ENCODE results near the gene MAML3. TPM values are rescaled to one million over a fixed set of nuclear protein-coding genes. Genes with fewer than 3 reads are reported as not detected.

MAML3 gene
- total RNA-seq, 2 donors from 2014 or later: 9.3 to 10.1 TPM

DNA sequence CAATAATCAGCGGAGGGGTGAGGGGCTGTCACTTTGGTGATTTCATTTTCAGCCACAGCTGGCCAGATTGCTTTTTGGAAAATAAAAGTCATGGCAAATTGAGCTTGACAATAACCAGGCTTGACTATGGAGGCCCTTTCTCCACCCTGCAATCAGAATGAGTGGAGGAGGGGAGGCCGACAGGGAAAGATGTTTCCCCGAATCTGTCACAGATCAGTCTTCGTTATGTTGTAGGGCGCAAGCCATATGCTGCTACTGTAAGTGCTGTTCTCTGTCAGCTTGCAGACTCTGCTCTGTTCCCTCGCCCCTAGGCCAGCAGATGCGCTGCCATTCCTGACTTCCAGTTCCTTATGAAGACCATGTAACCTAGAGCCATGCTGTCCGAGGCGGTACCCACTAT, 374.3 kb downstream of the MAML3 start:
- Histone ChIP-seq H3K4me1 (peaks cover 5% of the 10 kb centered on the region), H3K36me3 (no peaks in the 10 kb centered on the region), H3K27me3 (no peaks in the 10 kb centered on the region), H3K4me3 (no peak overlapping the region), H3K27ac (no peak overlapping the region), H3K9me3 (no peaks in the 10 kb centered on the region), H3K9ac (ENCODE audit: low read depth in 2 of 2, low read length in 2 of 2) (no peak overlapping the region)
- intact Hi-C loops (cut with DNase I): no loop called here
- DNase-seq: no peak
- TF ChIP-seq, protein P1, sequence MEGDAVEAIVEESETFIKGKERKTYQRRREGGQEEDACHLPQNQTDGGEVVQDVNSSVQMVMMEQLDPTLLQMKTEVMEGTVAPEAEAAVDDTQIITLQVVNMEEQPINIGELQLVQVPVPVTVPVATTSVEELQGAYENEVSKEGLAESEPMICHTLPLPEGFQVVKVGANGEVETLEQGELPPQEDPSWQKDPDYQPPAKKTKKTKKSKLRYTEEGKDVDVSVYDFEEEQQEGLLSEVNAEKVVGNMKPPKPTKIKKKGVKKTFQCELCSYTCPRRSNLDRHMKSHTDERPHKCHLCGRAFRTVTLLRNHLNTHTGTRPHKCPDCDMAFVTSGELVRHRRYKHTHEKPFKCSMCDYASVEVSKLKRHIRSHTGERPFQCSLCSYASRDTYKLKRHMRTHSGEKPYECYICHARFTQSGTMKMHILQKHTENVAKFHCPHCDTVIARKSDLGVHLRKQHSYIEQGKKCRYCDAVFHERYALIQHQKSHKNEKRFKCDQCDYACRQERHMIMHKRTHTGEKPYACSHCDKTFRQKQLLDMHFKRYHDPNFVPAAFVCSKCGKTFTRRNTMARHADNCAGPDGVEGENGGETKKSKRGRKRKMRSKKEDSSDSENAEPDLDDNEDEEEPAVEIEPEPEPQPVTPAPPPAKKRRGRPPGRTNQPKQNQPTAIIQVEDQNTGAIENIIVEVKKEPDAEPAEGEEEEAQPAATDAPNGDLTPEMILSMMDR (IDR thresholded peaks at IDR 0.05): no peak

DNA sequence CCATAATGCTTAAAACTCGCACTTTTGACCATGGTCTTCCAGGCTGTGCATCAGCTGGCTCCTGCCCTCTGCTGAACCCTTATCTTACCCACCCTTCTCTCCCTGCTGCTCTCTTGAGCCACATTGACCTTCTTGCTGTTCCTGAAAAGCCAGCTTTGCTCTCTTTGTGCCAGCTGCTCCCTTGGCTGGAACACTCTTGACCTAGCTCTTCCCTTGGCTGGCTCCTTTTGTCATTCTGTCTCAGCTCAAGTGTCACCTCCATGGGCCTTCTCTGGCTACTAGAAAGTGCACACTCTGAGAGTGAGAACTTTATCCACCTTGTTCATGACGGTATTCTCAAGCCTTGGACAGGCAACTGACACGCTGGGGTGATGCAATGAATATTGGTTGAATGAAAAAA, 376.2 kb downstream of the MAML3 start:
- TF ChIP-seq, protein P1 (IDR thresholded peaks at IDR 0.05): no peak

DNA sequence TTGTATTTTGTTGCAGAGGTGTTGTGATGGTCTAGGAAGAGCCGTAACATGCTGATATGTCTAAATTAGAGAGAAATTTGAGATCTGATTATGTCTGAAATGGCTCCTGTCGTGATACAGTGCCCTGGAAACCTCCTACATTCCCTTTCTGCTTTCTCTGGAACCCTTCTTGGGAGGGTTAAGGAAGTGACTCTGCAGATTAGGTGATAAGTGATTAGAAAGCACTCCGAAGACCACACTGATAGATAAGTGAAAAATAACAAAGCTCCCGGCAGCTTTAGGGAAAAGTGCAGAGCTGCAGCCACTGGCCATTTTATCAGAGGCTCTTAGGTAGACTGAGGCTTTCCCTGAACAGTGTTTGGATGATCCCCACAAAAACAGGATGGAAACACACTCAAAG, 377.7 kb downstream of the MAML3 start:
- DNase-seq: no peak
- no peak overlapping the region for H3K4me3 ChIP-seq
- H3K27ac ChIP-seq: no peak overlapping the region
- H3K9ac ChIP-seq (ENCODE audit: low read depth in 2 of 2, low read length in 2 of 2): no peak overlapping the region
- H3K9me3 ChIP-seq: no peaks in the 10 kb centered on the region
- no peaks in the 10 kb centered on the region for H3K27me3 ChIP-seq
- H3K4me1 ChIP-seq: peaks cover 5% of the 10 kb centered on the region
- intact Hi-C loops (cut with DNase I): no loop called here
- TF ChIP-seq, protein P1 (IDR thresholded peaks at IDR 0.05): no peak
- no peaks in the 10 kb centered on the region for H3K36me3 ChIP-seq

More for the DNA sequence above, 376.2 kb downstream of the MAML3 start:
- no peaks in the 10 kb centered on the region for H3K27me3 ChIP-seq
- H3K4me3 ChIP-seq: no peak overlapping the region
- peaks cover 5% of the 10 kb centered on the region for H3K4me1 ChIP-seq
- H3K9me3 ChIP-seq: no peaks in the 10 kb centered on the region
- H3K27ac ChIP-seq: no peak overlapping the region
- no peaks in the 10 kb centered on the region for H3K36me3 ChIP-seq
- intact Hi-C loops (cut with DNase I): no loop called here
- DNase-seq: no peak
- no peak overlapping the region for H3K9ac ChIP-seq (ENCODE audit: low read depth in 2 of 2, low read length in 2 of 2)

DNA sequence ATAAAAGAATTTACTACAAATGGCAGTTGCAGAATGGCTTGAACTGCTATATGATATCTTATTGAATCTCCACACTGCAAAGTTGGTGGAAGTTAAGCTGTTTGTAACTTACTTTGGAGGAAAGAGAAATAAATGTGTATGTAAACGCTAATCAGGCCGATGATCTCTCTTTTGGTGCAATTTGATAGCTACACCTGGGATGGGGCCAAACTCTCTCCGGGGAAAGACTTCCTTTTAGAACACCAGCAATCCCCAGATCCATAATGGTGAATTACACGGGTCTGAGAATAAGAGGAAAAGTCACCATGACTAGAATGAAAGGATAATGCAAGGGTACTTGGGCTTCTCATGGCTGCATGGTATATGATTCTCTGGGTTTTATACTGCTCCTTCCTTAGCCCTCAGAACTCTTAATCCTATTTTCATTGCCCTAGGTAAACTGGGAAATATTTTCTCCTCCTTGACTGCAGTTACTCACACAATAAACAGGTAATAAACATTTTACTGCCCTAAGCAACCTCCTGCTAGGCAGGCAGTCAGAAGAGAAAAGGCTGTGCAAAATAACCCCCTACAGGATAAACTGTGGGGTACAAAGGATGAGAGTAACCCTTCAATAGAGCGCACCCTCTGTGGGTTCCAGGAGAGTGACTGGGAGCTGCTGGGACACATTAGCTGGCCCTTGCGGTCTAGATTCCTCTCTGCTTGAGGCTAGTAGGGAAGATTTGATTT, 379.1 kb downstream of the MAML3 start:
- Histone ChIP-seq H3K4me1 (peaks cover 5% of the 10 kb centered on the region), H3K36me3 (no peaks in the 10 kb centered on the region), H3K27me3 (no peaks in the 10 kb centered on the region), H3K27ac (peak overlapping the region; percentile 53), H3K4me3 (no peak overlapping the region), H3K9ac (ENCODE audit: low read depth in 2 of 2, low read length in 2 of 2) (peak overlapping the region; percentile 5 to 9), H3K9me3 (no peaks in the 10 kb centered on the region)
- TF ChIP-seq, protein P1 (IDR thresholded peaks at IDR 0.05): no peak
- DNase-seq: peak; percentile 32
- intact Hi-C loops (cut with DNase I): no loop called here

DNA sequence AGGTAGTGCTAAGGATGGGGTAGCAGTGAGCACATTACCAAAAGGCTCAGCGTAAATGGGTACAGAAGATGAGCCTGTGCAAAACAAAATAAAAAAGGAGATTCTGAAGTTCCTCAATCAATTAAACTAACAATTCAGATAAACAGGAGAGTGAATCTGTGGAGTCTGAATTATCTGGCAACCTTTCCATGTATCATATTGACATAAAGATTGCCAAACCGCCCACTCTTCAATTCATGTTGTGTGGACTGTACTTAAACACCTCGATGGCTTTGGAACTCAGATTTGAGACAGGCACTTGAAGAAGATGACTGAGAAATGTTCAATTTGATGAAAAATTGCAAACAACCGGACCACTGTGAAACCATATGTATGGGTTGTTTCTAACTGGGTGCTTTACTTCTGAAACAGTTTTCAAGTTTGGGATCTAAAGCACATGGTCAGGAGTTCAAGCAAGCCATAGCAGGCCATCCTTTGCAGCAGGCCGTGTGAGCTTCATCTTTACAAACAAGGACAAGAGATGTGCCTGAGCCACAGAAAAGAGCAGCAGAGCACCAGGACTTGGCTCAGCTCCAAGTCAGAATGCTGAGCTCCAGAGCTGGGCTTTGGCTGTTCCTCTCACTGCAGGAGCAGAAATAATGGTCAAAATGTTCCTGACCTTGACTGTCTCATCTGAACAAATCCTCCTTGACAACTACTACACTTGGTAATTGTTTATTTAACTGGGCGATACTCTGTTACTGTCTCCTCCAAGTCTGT, 380.2 kb downstream of the MAML3 start:
- Histone ChIP-seq H3K27ac (no peak overlapping the region), H3K9ac (ENCODE audit: low read depth in 2 of 2, low read length in 2 of 2) (no peak overlapping the region), H3K4me3 (no peak overlapping the region), H3K9me3 (no peaks in the 10 kb centered on the region), H3K36me3 (no peaks in the 10 kb centered on the region), H3K4me1 (peaks cover 5% of the 10 kb centered on the region), H3K27me3 (no peaks in the 10 kb centered on the region)
- no peak for DNase-seq
- TF ChIP-seq, protein P1 (IDR thresholded peaks at IDR 0.05): no peak
- intact Hi-C loops (cut with DNase I): no loop called here
